Stimulated activated naive CD8-positive, alpha-beta T cell treated with anti-CD3 and anti-CD28 coated beads, Interleukin-15, Interleukin-2, amounts not matched to agents 100 U/mL and 50 U/mL, for 24 hours (primary cell): ENCODE measurements around the gene C1orf35.

Source experiments
- ATAC-seq: fragments of 150-1000 bp; cut with Tn5 transposase; one replicate; pipeline ENCODE4 v1.10.0; 2021
- DNase-seq: peaks from one replicate; pipeline ENCODE4 v3.0.0; 2021

Gene C1orf35

GRCh38 chr1:228094432-228095016 lies 8.6 kb downstream of the C1orf35 start:
- DNase-seq = no peak
- no peak for ATAC-seq

GRCh38 chr1:228093050-228093906 lies 9.8 kb downstream of the C1orf35 start:
- ATAC-seq (no peak), DNase-seq (no peak)

GRCh38 chr1:228092342-228093049 lies 10.6 kb downstream of the C1orf35 start:
- DNase-seq = no peak
- ATAC-seq = no peak

GRCh38 chr1:228091084-228091483 lies 12.0 kb downstream of the C1orf35 start:
- DNase-seq (no peak), ATAC-seq (no peak)

- DNase-seq (no peak), ATAC-seq (no peak)
Observed at GRCh38 chr1:228090613-228091081, 12.5 kb downstream of the C1orf35 start.

GRCh38 chr1:228089519-228090380 lies 13.4 kb downstream of the C1orf35 start:
- DNase-seq (no peak), ATAC-seq (no peak)

- DNase-seq = no peak
Observed at GRCh38 chr1:228088586-228089498, 14.3 kb downstream of the C1orf35 start.

GRCh38 chr1:228087771-228088251 lies 15.3 kb downstream of the C1orf35 start:
- peak; percentile 56 for ATAC-seq
- peak; percentile 35 for DNase-seq

More at GRCh38 chr1:228088586-228089498, 14.3 kb downstream of the C1orf35 start:
- ATAC-seq = no peak

GRCh38 chr1:228085287-228085951 lies 17.7 kb downstream of the C1orf35 start:
- DNase-seq = no peak
- ATAC-seq = no peak

DNA sequence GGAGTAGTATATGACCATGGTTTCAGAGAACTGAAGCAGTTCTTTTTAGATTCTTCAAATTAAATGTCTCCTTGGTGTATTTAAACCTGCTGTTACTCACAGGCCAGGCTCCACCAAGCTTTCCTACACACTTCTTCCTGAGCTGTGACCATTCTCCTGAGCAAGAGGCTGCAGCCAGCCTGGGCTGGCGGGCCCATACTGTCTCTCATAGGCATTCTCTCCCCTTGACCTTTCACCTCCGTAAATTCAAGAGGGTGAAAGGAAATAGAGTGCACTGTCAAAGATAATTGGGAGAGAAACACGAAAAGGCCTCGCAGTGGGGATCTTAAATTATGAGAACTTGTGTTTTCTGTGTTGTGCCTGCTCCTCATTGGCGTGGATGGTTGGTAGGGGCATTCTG lies 18.3 kb downstream of the C1orf35 start:
- ATAC-seq = no peak

GRCh38 chr1:228084325-228084724 lies 18.8 kb downstream of the C1orf35 start:
- DNase-seq (no peak), ATAC-seq (no peak)

More for the DNA sequence above, 18.3 kb downstream of the C1orf35 start:
- DNase-seq = no peak

DNA sequence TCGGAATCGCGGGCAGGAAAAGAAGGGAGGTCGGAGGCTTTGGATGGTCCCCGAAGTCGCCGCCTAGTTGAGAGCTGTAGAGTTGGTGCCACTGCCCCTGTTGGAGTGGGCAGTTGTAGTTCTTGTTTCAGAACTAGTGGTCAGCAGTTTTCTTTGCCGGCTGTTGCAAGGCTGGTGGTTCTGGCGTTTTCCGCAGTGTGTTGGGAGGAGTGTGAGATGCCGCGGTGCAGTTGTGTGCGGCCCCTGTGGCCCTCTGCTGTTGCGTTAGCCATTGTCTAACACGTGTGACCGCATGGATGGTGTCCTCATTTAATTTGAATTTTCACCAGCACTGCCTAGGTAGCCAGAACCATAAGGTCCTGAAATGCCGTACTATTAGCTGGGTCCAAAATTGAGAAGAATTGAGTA lies 19.2 kb downstream of the C1orf35 start:
- no peak for DNase-seq

DNA sequence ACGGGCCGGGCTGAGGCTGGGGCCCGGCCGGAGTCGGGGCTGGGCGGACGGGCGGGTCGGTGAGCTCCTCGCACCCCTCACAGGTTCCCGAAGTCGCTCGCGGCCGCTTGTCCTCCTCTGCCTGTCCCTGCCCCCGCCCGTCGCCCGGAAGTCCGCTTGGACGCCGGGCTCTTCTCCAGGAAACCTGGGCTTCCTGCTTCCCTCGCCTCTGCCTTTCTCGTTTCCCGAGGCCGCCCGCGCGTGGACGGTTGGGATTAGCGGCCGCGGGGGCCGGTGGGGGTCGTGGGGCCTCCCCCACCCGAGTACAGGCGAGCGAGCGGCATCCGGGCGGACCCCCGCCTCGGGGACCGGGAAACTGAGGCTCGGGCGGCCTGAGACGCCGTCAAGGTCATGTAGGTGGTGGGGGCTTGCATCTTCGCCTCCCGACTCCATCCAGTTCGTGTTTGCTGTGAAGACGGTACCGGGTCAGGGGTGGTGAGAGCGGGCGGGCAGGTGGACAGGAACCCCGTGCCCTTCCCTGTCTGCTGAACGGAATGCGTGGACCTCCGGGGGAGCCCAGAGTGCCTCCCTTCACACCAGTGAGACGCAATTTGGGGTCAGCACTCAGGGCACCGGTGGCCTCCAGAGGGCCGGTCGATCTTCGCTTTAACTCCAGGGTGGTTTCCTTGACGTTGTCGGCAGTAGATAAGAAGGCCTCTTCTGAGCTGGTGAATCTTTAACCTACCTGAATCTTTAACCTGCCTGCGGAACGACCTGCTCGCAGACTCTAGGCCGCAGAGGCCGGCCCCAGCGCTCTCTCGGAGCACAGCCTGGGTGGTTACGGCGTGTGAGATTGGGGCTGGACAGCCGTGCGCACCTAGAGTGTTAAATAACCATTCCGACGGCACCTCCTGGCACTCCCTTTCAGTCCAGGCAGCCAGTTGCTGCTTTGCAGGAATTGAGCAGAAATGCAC lies 19.9 kb downstream of the C1orf35 start:
- peak; percentile 42 for DNase-seq

More for the DNA sequence above, 19.2 kb downstream of the C1orf35 start:
- ATAC-seq = no peak

GRCh38 chr1:228082214-228082917 lies 20.8 kb downstream of the C1orf35 start, which contains the start of gene ARF1:
TSS of gene ARF1 (plus strand) at chr1:228082708. CDS start at chr1:228097115, 14,407 bp downstream.
- ATAC-seq = peak; percentile 81
- peak; percentile 94 for DNase-seq

More for the DNA sequence above, 19.9 kb downstream of the C1orf35 start:
- ATAC-seq = no peak

DNA sequence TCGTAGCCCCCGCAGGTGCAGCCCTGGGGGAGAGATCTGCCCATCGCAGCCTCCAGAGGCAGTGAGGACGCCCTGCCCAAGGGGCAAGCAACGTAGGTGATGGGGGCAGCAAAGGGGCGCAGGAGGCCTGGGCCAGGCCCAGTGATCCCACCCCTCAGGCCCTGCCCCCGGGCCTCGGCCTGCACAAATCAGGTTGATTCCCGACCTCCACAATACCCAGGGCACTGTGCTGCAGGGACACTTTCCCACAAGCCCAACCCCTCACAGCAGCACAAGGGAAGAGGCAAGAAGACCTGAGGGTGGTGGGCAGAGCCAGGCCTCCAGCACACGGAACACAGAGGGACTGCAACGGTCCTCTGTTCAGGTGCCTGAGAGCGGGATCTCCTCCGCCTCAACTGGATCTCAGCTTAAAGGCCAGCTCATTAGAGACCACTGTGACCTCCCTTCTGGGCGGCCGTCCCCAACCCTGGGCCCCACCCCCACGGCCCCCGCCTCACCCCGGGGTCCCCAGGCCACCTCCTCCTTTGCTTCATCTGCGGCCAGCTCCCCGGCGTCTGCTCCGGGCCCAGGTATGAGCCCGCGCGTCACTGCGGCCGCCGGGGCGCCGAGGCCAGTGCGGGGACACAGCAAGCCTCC lies 21.4 kb downstream of the C1orf35 start:
- DNase-seq (peak; percentile 32), ATAC-seq (peak; percentile 8)

- ATAC-seq = no peak
- DNase-seq = no peak
Observed at GRCh38 chr1:228081144-228081543, 22.0 kb downstream of the C1orf35 start.

DNA sequence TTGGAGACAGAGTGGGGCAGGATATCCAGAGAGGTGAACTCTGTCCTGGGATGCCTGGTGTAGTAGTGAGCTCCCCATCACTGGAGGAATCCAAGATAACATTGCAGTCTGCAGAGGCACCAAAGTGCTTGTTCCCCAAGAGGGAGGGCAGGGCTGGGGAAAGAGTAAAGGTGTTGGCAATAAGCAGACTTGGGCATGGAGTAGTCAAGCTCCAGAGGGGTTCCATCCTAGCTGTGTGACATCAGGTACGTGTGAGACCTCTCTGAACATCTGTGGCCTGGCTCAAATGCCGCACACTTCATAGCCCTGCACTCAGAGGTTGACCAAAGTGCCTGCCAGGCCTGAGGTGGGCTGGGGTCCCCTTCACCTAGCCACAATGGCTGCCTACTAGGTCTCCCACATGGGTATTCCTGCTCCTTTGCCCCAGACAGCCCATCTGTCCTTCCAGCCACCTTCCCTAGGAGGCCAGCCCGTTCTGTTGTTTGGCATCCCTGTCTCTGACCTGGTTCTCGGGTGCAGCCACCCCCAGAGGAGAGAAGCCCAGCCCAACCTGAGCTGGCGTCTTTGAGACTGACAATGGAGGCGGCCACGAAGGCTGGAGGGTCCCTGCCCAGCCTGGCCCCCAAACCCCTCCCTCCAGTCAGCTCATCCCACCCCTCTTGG lies 23.4 kb downstream of the C1orf35 start:
- DNase-seq (no peak), ATAC-seq (no peak)
